Natural killer cell treated with Interleukin-12 subunit alpha and Interleukin-12 subunit beta and Interleukin-15 and Interleukin-18, amount 100 ng/mL, for 72 hours (primary cell): ENCODE results near the gene IL1R2. TPM values are rescaled to one million over a fixed set of nuclear protein-coding genes. Genes with fewer than 3 reads are reported as not detected.

Source experiments
- ATAC-seq, 2 donors: fragments of 150-1000 bp; cut with Tn5 transposase in 1 of 2; sonication (Bioruptor Pico), chemical (Tn5 transposase) in 1 of 2; 2 replicates each; pipeline ENCODE4 v1.10.0; 2021
- DNase-seq: peaks from one replicate; pipeline ENCODE4 v3.0.0; 2022; ENCODE audit warnings: low spot score
- H3K27ac Mint-ChIP-seq, 2 donors: 1 replicate in 1 of 2; 2 replicates in 1 of 2; pipeline ENCODE4 v1.8.0; 2022; ENCODE audit warnings: mixed read lengths in 2 of 2, mild to moderate bottlenecking in 1 of 2, moderate library complexity in 1 of 2
- H3K27me3 Mint-ChIP-seq, 2 donors: 1 replicate in 1 of 2; 2 replicates in 1 of 2; pipeline ENCODE4 v1.8.0; 2022; ENCODE audit warnings: mixed read lengths in 2 of 2
- H3K36me3 Mint-ChIP-seq: one replicate; pipeline ENCODE4 v1.8.0; 2022; ENCODE audit warnings: mixed read lengths
- H3K4me1 Mint-ChIP-seq, 2 donors: 1 replicate in 1 of 2; 2 replicates in 1 of 2; pipeline ENCODE4 v1.8.0; 2022; ENCODE audit warnings: low read depth in 2 of 2, mixed read lengths in 2 of 2, mild to moderate bottlenecking in 1 of 2
- H3K4me3 Mint-ChIP-seq: one replicate; pipeline ENCODE4 v1.8.0; 2022; ENCODE audit warnings: mixed read lengths
- H3K9me3 Mint-ChIP-seq: 2 replicates; pipeline ENCODE4 v1.8.0; 2022; ENCODE audit warnings: mixed read lengths
- total RNA-seq, 2 donors: library from RNA; stranded (reverse); gene quantifications; one replicate each; pipeline ENCODE4 v1.2.3, GENCODE V29; 2022

Gene IL1R2
- total RNA-seq, 2 donors from 2014 or later = not detected

- no peak overlapping the region for H3K27ac Mint-ChIP-seq
These were observed 84.8 kb downstream of the IL1R2 start for GRCh38 chr2:102076512-102076911.

More at GRCh38 chr2:102076512-102076911, 84.8 kb downstream of the IL1R2 start:
- H3K36me3 Mint-ChIP-seq = peaks cover 7% of the 10 kb centered on the region
- peaks cover 14 to 22% of the 10 kb centered on the region in 2 donors for H3K4me1 Mint-ChIP-seq
- peaks cover 32% of the 10 kb centered on the region in 2 donors for H3K27me3 Mint-ChIP-seq
- no peak overlapping the region for H3K4me3 Mint-ChIP-seq
- ATAC-seq (no peak), DNase-seq (no peak)
- no peaks in the 10 kb centered on the region for H3K9me3 Mint-ChIP-seq

Other genes starting within 250 kb of the IL1R2 start
- under 1 TPM; 0.19 to 0.86 TPM for gene IL1R1, start 150.8 kb downstream of the IL1R2 start, total RNA-seq
- gene IL1RL2, start 195.1 kb downstream of the IL1R2 start, total RNA-seq = under 1 TPM in 1 of 2 donors, not detected in 1; 0.19 TPM